IMR-90 (cell line): Measurements from ENCODE around the gene PNCK. TPM values are rescaled to one million over a fixed set of nuclear protein-coding genes. Genes with fewer than 3 reads are reported as not detected.
"Not testable (repeated sequence)": the region's sequence is repeated elsewhere in the genome, so short reads cannot be mapped to it uniquely, and the experiment has no call there.

Experiments
- ATAC-seq: fragments of 200-7000 bp; cut with Tn5 transposase; 2 replicates; pipeline ENCODE4 v1.9.1; 2020; ENCODE audit warnings: low read depth, mild to moderate bottlenecking, moderate library complexity
- BruUV-seq: library from RNA; stranded (reverse); fragments of 400-500 nt; replicated peaks from 2 replicates; lab custom pipeline; 2021; lab: Mats Ljungman, UMichigan
- CTCF ChIA-PET: fragments of 300-600 bp; formaldehyde crosslinking; extraction: SDS; loops from one replicate; lab custom pipeline; 2021; ENCODE audit warnings: antibody characterized with exemption; lab: Yijun Ruan, JAX
- POLR2A ChIA-PET: fragments of 300-600 bp; sonication (Branson Sonifier 250); formaldehyde crosslinking; loops from one replicate; lab custom pipeline; 2022; ENCODE audit warnings: antibody characterized with exemption; ENCODE audit not compliant: unreplicated experiment; lab: Charles Lee
- DNase-seq: peaks from one replicate; pipeline ENCODE4 v3.0.0; 2013
- H2AFZ ChIP-seq: replicated peaks from 2 replicates; pipeline ENCODE3; 2013; ENCODE audit warnings: low read length, mild to moderate bottlenecking; ENCODE audit not compliant: poor library complexity
- H2AK5ac ChIP-seq: 2 replicates; pipeline ENCODE4 v1.6.1; 2013; ENCODE audit warnings: low read depth, low read length, inconsistent platforms
- H2AK9ac ChIP-seq: replicated peaks from 2 replicates; pipeline ENCODE3; 2013; ENCODE audit warnings: mild to moderate bottlenecking, low read depth, low read length, moderate library complexity; ENCODE audit not compliant: poor library complexity
- H2BK120ac ChIP-seq: 2 replicates; pipeline ENCODE4 v1.6.1; 2013; ENCODE audit warnings: low read depth, low read length, inconsistent platforms
- H2BK15ac ChIP-seq: 3 replicates; pipeline ENCODE4 v1.6.1; 2013; ENCODE audit warnings: low read depth, low read length, inconsistent platforms
- H2BK20ac ChIP-seq: 2 replicates; pipeline ENCODE4 v1.6.1; 2013; ENCODE audit warnings: low read depth, mild to moderate bottlenecking, inconsistent platforms, low read length, moderate library complexity
- H2BK5ac ChIP-seq: 2 replicates; pipeline ENCODE4 v1.6.1; 2013; ENCODE audit warnings: mild to moderate bottlenecking, low read depth, low read length, inconsistent platforms; ENCODE audit not compliant: poor library complexity, severe bottlenecking
- H3K14ac ChIP-seq: replicated peaks from 2 replicates; pipeline ENCODE4 v1.6.1; 2013; ENCODE audit warnings: low read depth, low read length, inconsistent platforms
- H3K18ac ChIP-seq: 2 replicates; pipeline ENCODE4 v1.6.1; 2013; ENCODE audit warnings: low read depth, low read length, control low read depth
- H3K23ac ChIP-seq: 2 replicates; pipeline ENCODE4 v1.6.1; 2013; ENCODE audit warnings: low read depth, low read length, inconsistent platforms
- H3K27ac ChIP-seq: 2 replicates; pipeline ENCODE4 v1.5.1; 2013; ENCODE audit warnings: mild to moderate bottlenecking, control low read depth, low read length; ENCODE audit not compliant: insufficient read depth
- H3K27me3 ChIP-seq: 2 replicates; pipeline ENCODE4 v1.6.1; 2013; ENCODE audit warnings: low read length; ENCODE audit not compliant: control insufficient read depth, insufficient read depth
- H3K36me3 ChIP-seq: 2 replicates; pipeline ENCODE4 v1.6.1; 2013; ENCODE audit warnings: low read length, mixed read lengths; ENCODE audit not compliant: control insufficient read depth, insufficient read depth
- H3K4ac ChIP-seq: 2 replicates; pipeline ENCODE4 v1.6.1; 2013; ENCODE audit warnings: low read depth, low read length, inconsistent platforms
- H3K4me1 ChIP-seq: 2 replicates; pipeline ENCODE4 v1.6.1; 2013; ENCODE audit warnings: low read length, mixed read lengths; ENCODE audit not compliant: control insufficient read depth, insufficient read depth
- H3K4me2 ChIP-seq: 2 replicates; pipeline ENCODE4 v1.6.1; 2013; ENCODE audit warnings: low read depth, mild to moderate bottlenecking, control low read depth, low read length, moderate library complexity
- H3K4me3 ChIP-seq: 2 replicates; pipeline ENCODE4 v1.5.1; 2013; ENCODE audit warnings: low read depth, mild to moderate bottlenecking, control low read depth, low read length, moderate library complexity; ENCODE audit not compliant: insufficient read depth
- H3K56ac ChIP-seq: 2 replicates; pipeline ENCODE4 v1.6.1; 2013; ENCODE audit warnings: low read length, inconsistent platforms; ENCODE audit not compliant: insufficient read depth; ENCODE audit errors: extremely low read depth
- H3K79me1 ChIP-seq, 2 experiments: 2 replicates each; pipeline ENCODE4 v1.6.1; 2013; ENCODE audit warnings: low read length in 2 of 2, inconsistent platforms in 1 of 2, low read depth in 1 of 2
- H3K9ac ChIP-seq: 2 replicates; pipeline ENCODE4 v1.6.1; 2013; ENCODE audit warnings: low read depth, low read length, control low read depth
- H3K9me1 ChIP-seq: 2 replicates; pipeline ENCODE4 v1.6.1; 2013; ENCODE audit warnings: low read length, inconsistent platforms; ENCODE audit not compliant: insufficient read depth
- H3K9me3 ChIP-seq: 2 replicates; pipeline ENCODE4 v1.6.1; 2013; ENCODE audit warnings: low read length; ENCODE audit not compliant: control insufficient read depth, insufficient read depth
- H4K20me1 ChIP-seq: 2 replicates; pipeline ENCODE4 v1.6.1; 2013; ENCODE audit warnings: low read length, inconsistent platforms; ENCODE audit not compliant: insufficient read depth
- H4K5ac ChIP-seq: 2 replicates; pipeline ENCODE4 v1.6.1; 2013; ENCODE audit warnings: mild to moderate bottlenecking, low read depth, low read length, control low read depth
- H4K8ac ChIP-seq, 2 experiments: 2 replicates each; pipeline ENCODE4 v1.6.1; 2013; ENCODE audit warnings: low read depth in 2 of 2, low read length in 2 of 2, control low read depth in 1 of 2, inconsistent platforms in 1 of 2
- H4K91ac ChIP-seq: 2 replicates; pipeline ENCODE4 v1.6.1; 2013; ENCODE audit warnings: low read depth, low read length, inconsistent platforms; ENCODE audit not compliant: insufficient read depth
- WGBS, 2 experiments: methylation state at CpG; one replicate each; pipeline versions ENCODE4 v1.1.5 to v1.1.7; 2013; ENCODE audit warnings: missing lambda C conversion rate in 2 of 2; ENCODE audit not compliant: insufficient read length in 1 of 2; ENCODE audit errors: extremely low coverage in 2 of 2; 5-methylcytosine and 5-hydroxymethylcytosine counted together
- dilution Hi-C: fragments of 300-500 bp; cut with HindIII; formaldehyde crosslinking; loops from one replicate; pipeline ENCODE4 v1.14.3; 2018; ENCODE audit warnings: low sequenced_read_pairs; ENCODE audit not compliant: unreplicated experiment
- in situ Hi-C: fragments of 300-500 bp; cut with MboI; formaldehyde crosslinking; loops from 3 replicates; pipeline ENCODE4 v1.14.3; 2019; ENCODE audit warnings: low sequenced_read_pairs, inconsistent platforms, mixed read lengths
- intact Hi-C: fragments of 100-400 bp; cut with micrococcal nuclease; formaldehyde crosslinking; loops from 2 replicates; pipeline ENCODE4 v1.10.0; 2022
- polyA plus RNA-seq, 3 experiments: library from polyadenylated mRNA; depleted of rRNA; stranded (reverse); fragments of >200 nt; gene quantifications; 2 replicates each; pipeline ENCODE4 v1.2.3, GENCODE V29; 2012; ENCODE audit warnings: low replicate concordance in 1 of 3
- total RNA-seq: library from RNA; depleted of rRNA; stranded (reverse); fragments of >200 nt; gene quantifications from 2 replicates; pipeline ENCODE4 v1.2.3, GENCODE V29; 2012

PNCK gene
- total and polyA plus RNA-seq, 2 of the 4 experiments (the other 2 are of a cell fraction), result 0.18 to 0.22 TPM

DNA sequence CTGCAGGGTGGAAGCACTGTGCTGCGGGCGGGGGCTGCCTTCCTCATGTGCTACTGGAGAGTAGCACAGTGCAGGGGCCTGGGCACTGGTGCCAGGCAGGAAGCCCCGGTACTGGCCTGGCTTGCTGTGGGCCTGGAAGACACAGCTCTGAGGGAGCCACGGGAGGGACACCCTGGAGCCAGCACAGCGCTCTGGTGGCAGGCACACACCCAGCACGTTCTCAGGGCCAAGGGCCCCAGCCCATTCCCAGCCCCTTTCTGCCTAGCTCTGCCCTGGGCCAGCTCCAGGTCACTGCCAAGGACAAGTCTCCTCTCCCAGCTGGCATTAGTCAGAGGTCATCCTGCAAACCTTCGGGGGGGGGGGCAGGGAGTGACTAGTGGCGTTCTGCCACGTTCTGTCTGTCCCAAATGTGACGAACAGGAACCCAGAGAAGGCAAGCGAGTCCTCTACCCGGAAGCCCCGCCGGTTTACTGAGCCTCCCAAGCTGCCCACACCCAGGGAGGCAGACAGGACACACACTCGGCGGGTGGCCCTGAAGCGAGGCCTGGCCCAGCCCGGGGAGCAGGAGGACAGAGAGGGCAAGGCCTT lies 26.3 kb upstream of the PNCK start:
- H3K4me1 ChIP-seq, H2BK5ac ChIP-seq, H2AK9ac ChIP-seq, H2BK120ac ChIP-seq, BruUV-seq, intact Hi-C loops, H3K9me1 ChIP-seq, H3K79me1 ChIP-seq, H3K27ac ChIP-seq, H3K56ac ChIP-seq, H3K4me3 ChIP-seq, H4K5ac ChIP-seq, H3K9me3 ChIP-seq, H3K27me3 ChIP-seq, H4K91ac ChIP-seq, in situ Hi-C loops, dilution Hi-C loops, ATAC-seq, H3K23ac ChIP-seq, H3K18ac ChIP-seq, H3K14ac ChIP-seq, H4K8ac ChIP-seq, H2BK20ac ChIP-seq, H3K4me2 ChIP-seq, H2AK5ac ChIP-seq, H3K4ac ChIP-seq, H3K9ac ChIP-seq, H4K20me1 ChIP-seq, DNase-seq, H2AFZ ChIP-seq, H2BK15ac ChIP-seq, POLR2A ChIA-PET: not testable (repeated sequence)
- peaks cover 19% of the 10 kb centered on the region for H3K36me3 ChIP-seq
- WGBS, 2 experiments, result 74% methylated on average over 10 of the region's 18 CpGs; no CpG with 5 or more reads in 1 of the 2 experiments
- CTCF ChIA-PET, result interaction anchor here (1.4 kb wide), 1 partner anchor 9 kb away, joined by 3 read pairs; no protein-coding TSS in a partner anchor

DNA sequence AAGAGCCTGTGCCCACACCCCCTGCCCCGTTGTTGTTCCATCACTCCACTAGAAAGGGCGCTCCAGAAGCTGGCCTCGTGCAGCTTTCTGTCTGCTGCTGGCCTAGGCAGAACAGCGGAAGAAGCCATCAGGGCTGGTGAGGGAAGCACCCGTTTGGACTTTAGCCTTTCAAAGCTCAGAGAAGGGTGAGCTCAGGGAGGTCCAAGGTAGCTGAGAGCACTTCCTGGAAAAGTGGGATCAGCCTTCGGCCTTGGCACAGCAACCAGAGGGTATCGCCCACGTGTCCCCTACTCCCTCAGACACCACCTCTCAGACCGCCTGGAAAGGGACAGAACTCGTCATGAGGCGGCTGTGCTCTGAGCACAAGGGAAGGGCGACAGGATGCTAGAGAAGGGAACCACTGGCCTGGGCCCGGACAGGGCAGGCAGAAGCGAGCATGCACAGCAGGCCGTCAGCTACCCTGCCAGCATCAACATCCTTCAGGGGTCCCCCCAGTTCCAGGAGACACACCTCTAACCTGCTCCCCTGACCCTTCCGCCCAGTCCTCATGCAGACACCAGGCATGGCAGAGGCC lies 25.7 kb upstream of the PNCK start:
- H3K4me2 ChIP-seq, H2BK20ac ChIP-seq, H3K9ac ChIP-seq, H3K27ac ChIP-seq, H2BK5ac ChIP-seq, H3K9me3 ChIP-seq, H4K8ac ChIP-seq, H4K20me1 ChIP-seq, H3K4me1 ChIP-seq, BruUV-seq, H4K91ac ChIP-seq, in situ Hi-C loops, H3K56ac ChIP-seq, H2AFZ ChIP-seq, DNase-seq, H3K9me1 ChIP-seq, dilution Hi-C loops, H2AK9ac ChIP-seq, intact Hi-C loops, H3K79me1 ChIP-seq, H4K5ac ChIP-seq, H2AK5ac ChIP-seq, H2BK15ac ChIP-seq, ATAC-seq, H3K27me3 ChIP-seq, H2BK120ac ChIP-seq, POLR2A ChIA-PET, H3K14ac ChIP-seq, H3K4ac ChIP-seq, H3K4me3 ChIP-seq, H3K23ac ChIP-seq, H3K18ac ChIP-seq: not testable (repeated sequence)
- WGBS, 2 experiments, result 89% methylated on average over 3 of the region's 16 CpGs; no CpG with 5 or more reads in 1 of the 2 experiments
- CTCF ChIA-PET, result interaction anchor here (1.4 kb wide), 1 partner anchor 9 kb away, joined by 3 read pairs; no protein-coding TSS in a partner anchor
- peaks cover 17% of the 10 kb centered on the region for H3K36me3 ChIP-seq
